Pancreas (tissue), 10 donors: ENCODE measurements around the gene ZNF296. TPM values are rescaled to one million over a fixed set of nuclear protein-coding genes. Genes with fewer than 3 reads are reported as not detected.
A peak's percentile ranks its signal among the peaks of the same experiment; 100 is the strongest.

Experiments used
- ATAC-seq, 4 donors: fragments of 200-7000 bp; cut with Tn5 transposase; one replicate each; pipeline versions ENCODE4 v1.8.0 to v1.9.1; 2020; ENCODE audit warnings: mild to moderate bottlenecking in 4 of 4, moderate library complexity in 4 of 4
- DNase-seq, 6 donors: peaks; one replicate each; pipeline ENCODE4 v3.0.0-alpha.2; 2020
- FAIRE-seq: peaks from 2 replicates; lab custom pipeline; 2012; peaks lifted over from hg19 to GRCh38; lab: Jason Lieb, UNC
- H3K27ac ChIP-seq, 4 donors: fragments of 200-600 bp; sonication (generic); 1 replicate in 3 of 4; 2 replicates in 1 of 4; pipeline versions ENCODE4 v1.5.0 to v1.8.0; 2020
- H3K27me3 ChIP-seq, 4 donors: fragments of 200-600 bp; one replicate each; pipeline ENCODE4 v1.8.0; 2021
- H3K36me3 ChIP-seq, 3 donors: fragments of 200-600 bp; sonication (generic) in 1 of 3; one replicate each; pipeline versions ENCODE4 v1.5.0 to v1.8.0; 2020 to 2021
- H3K4me1 ChIP-seq, 3 donors: fragments of 200-600 bp; one replicate each; pipeline ENCODE4 v1.8.0; 2021
- H3K4me3 ChIP-seq, 4 donors: fragments of 200-600 bp; sonication (generic) in 2 of 4; one replicate each; pipeline versions ENCODE4 v1.5.0 to v1.8.0; 2020 to 2021
- H3K9me3 ChIP-seq, 4 donors: fragments of 200-600 bp; one replicate each; pipeline ENCODE4 v1.8.0; 2021
- CTCF ChIP-seq, 4 donors: fragments of 200-600 bp; sonication (generic) in 3 of 4; IDR thresholded peaks; one replicate each; pipeline versions ENCODE4 v1.5.0 to v1.8.0; 2021; ENCODE audit warnings: antibody characterized with exemption in 4 of 4
- WGBS, 2 donors: extraction: QIAGEN DNeasy Blood & Tissue Kit; methylation state at CpG; one replicate each; pipeline ENCODE4 v1.1.7; 2013; 5-methylcytosine and 5-hydroxymethylcytosine counted together
- intact Hi-C, 3 donors: fragments of 100-400 bp; cut with DNase I; formaldehyde crosslinking; loops; one replicate each; pipeline versions ENCODE4 v1.11.1 to v1.14.2; 2022
- polyA plus RNA-seq, 2 donors: library from polyadenylated mRNA; stranded (reverse); fragments of 200-250 nt; gene quantifications; one replicate each; pipeline ENCODE4 v1.2.3, GENCODE V29; 2013
- total RNA-seq, 6 donors: library from RNA; stranded (reverse); fragmentation: NEBNext Ultra II Directional in 4 of 6; extraction: Animal tissue kit (Norgen Biotek cat#: 25700) in 4 of 6; gene quantifications; one replicate each; pipeline versions ENCODE4 v1.2.1 to v1.2.4, GENCODE V29; 2021 to 2023
- donor health status: healthy with polysubstance abuse.
- donor health status: DM: no; HTN: no; CAD: no; lungs with moderate emphysema.
- donor health status: DM: no; HTN: no; CAD: no.
- donor health status: control.
- donor health status: control.
- donor health status: Bipolar disorder and iron deficiency.
- donor health status: DM: yes; HTN: yes; CAD: no.
- donor health status: DM: no; HTN: no; CAD: no.
- donor health status: DM: no; HTN: no; CAD: no.
- donor health status: DM: yes; HTN: yes; CAD: no.

Gene ZNF296
- total and polyA plus RNA-seq, 8 donors: 0.15 to 2.1 (median 0.47) TPM

- Histone ChIP-seq H3K27ac (peak overlapping the region in 2 of 4 donors; percentile 94), H3K9me3 (no peaks in the 10 kb centered on the region), H3K27me3 (no peaks in the 10 kb centered on the region), H3K36me3 (peaks cover 0 to 47% (median 9%) of the 10 kb centered on the region in 3 donors), H3K4me1 (peaks cover 14 to 19% (median 16%) of the 10 kb centered on the region in 3 donors), H3K4me3 (peak overlapping the region in 3 of 4 donors; percentile 77 to 90 (median 77))
- ATAC-seq: no peak
- no peak for TF ChIP-seq CTCF (IDR thresholded peaks at IDR 0.05)
- no peak for DNase-seq
- intact Hi-C loops: no loop called here
- FAIRE-seq: no peak
- WGBS, 2 donors: 72 to 79% methylated on average over 19 of the region's 19 CpGs
Measured at GRCh38 chr19:45040059-45040771, 36.1 kb downstream of the ZNF296 start.

GRCh38 chr19:45038931-45039893 lies 37.1 kb downstream of the ZNF296 start, which contains the start of gene CLASRP:
CLASRP (plus strand) TSS chr19:45039045; CDS start chr19:45040213, 1,168 bp downstream.
- DNase-seq (peak; percentile 90 to 95 (median 92)), FAIRE-seq (peak; percentile 91), ATAC-seq (peak; percentile 97 to 99 (median 98))
- H3K9me3 ChIP-seq: no peaks in the 10 kb centered on the region
- no peaks in the 10 kb centered on the region for H3K27me3 ChIP-seq
- no peak for TF ChIP-seq CTCF (IDR thresholded peaks at IDR 0.05)
- H3K27ac ChIP-seq: peak within 1 kb of the TSS; percentile 89 to 94 (median 94)
- H3K4me3 ChIP-seq: peak within 1 kb of the TSS; percentile 68 to 90 (median 77)
- peaks cover 0 to 39% (median 7%) of the 10 kb centered on the region in 3 donors for H3K36me3 ChIP-seq
- H3K4me1 ChIP-seq: peaks cover 11 to 16% (median 14%) of the 10 kb centered on the region in 3 donors
- intact Hi-C loops: no loop called here
- 1 to 2% methylated on average over 60 to 62 of the region's 62 CpGs for WGBS, 2 donors

DNA sequence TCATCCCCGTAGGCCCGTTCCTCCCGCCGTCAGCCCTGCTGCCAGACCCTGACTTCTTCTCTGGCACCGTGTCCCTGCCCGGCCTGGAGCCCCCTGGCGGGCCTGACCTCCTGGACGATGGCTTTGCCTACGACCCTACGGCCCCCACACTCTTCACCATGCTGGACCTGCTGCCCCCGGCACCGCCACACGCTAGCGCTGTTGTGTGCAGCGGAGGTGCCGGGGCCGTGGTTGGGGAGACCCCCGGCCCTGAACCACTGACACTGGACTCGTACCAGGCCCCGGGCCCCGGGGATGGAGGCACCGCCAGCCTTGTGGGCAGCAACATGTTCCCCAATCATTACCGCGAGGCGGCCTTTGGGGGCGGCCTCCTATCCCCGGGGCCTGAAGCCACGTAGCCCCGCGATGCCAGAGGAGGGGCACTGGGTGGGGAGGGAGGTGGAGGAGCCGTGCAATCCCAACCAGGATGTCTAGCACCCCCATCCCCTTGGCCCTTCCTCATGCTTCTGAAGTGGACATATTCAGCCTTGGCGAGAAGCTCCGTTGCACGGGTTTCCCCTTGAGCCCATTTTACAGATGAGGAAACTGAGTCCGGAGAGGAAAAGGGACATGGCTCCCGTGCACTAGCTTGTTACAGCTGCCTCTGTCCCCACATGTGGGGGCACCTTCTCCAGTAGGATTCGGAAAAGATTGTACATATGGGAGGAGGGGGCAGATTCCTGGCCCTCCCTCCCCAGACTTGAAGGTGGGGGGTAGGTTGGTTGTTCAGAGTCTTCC lies 38.7 kb downstream of the ZNF296 start:
- TF ChIP-seq CTCF (IDR thresholded peaks at IDR 0.05): no peak
- Histone ChIP-seq H3K4me1 (peaks cover 11 to 16% (median 14%) of the 10 kb centered on the region in 3 donors), H3K36me3 (peaks cover 0 to 32% (median 0%) of the 10 kb centered on the region in 3 donors), H3K27me3 (no peaks in the 10 kb centered on the region), H3K9me3 (no peaks in the 10 kb centered on the region), H3K4me3 (no peak overlapping the region), H3K27ac (no peak overlapping the region)
- 91 to 92% methylated on average over 37 of the region's 37 CpGs for WGBS, 2 donors
- intact Hi-C loops: no loop called here
- peak in 1 of 6 donors; percentile 45 for DNase-seq
- no peak for FAIRE-seq
- no peak for ATAC-seq

GRCh38 chr19:45035755-45036154 lies 40.5 kb downstream of the ZNF296 start:
- Histone ChIP-seq H3K27ac (no peak overlapping the region), H3K36me3 (peaks cover 0 to 23% (median 0%) of the 10 kb centered on the region in 3 donors), H3K4me1 (peaks cover 10 to 13% (median 11%) of the 10 kb centered on the region in 3 donors), H3K9me3 (no peaks in the 10 kb centered on the region), H3K4me3 (no peak overlapping the region), H3K27me3 (no peaks in the 10 kb centered on the region)
- no peak for ATAC-seq
- 98 to 99% methylated on average over 6 of the region's 6 CpGs for WGBS, 2 donors
- intact Hi-C loops: no loop called here
- FAIRE-seq: no peak
- no peak for DNase-seq
- TF ChIP-seq CTCF (IDR thresholded peaks at IDR 0.05): no peak
